ENCODE data around the gene CABP4.
"Not testable (repeated sequence)": the region's sequence is repeated elsewhere in the genome, so short reads cannot be mapped to it uniquely, and the experiment has no call there.

CABP4 gene

DNA sequence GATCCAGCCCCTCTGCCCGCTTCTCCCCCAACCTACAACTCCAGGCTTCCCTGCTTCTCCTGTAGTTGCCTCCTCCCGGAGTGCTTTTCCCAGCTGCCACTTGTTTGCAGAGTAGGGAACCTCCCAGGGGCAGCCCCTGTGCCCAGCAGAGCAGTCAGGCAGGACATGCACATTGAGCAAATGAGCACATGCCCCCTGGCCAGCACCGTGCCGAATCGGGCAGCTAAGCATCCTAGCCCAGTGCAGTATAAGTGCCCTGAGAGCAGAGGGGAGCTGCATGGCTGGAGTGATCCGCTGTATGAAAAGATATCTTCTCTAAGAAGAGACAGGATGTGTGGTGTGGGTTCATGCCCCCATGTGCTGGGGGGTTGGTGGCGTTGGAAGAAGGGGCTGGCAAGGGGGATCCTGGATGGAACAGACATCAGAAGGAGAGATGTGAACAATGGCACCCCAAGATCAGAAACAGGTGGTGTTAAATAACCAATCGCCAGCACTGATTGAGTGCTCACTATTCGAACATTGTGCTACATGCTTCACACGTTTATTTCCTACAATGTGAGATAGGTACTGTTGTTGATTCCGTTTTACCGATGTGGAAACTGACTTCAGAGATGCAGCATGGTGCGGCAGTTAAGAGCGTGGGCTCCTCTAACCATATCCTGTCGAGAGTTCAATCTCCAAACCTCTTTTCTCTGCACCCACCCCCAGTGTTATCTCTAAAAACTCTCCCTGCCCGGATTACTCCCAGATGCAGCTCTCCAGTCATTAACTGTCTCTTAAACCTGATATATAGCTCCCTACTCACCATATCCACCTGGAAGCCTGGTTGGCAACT is 28.9 kb downstream of the CABP4 start:
- no peak for DNase-seq

DNA sequence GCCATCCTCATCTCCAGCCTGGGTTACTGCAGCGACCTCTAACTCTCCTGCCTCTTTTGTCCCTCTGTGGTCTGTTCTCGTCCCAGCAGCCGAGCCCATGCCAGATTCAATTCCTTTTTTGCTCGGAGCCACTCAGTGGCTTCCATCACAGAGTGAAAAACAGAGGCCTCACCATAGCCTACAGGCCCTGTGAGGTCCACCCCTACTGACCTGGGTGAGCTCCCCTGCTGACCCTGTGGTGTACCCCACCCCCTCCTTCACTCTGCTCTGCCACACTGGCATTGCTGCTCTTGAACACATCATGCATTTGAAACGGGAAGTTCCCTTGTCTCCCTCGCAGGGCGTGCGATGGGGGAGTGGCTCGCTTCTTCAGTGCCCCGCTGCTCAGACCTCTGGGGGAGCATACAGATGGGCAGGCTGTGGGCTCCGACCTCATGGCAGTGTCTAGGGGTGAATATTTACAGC is 29.7 kb downstream of the CABP4 start:
- DNase-seq: no peak

DNA sequence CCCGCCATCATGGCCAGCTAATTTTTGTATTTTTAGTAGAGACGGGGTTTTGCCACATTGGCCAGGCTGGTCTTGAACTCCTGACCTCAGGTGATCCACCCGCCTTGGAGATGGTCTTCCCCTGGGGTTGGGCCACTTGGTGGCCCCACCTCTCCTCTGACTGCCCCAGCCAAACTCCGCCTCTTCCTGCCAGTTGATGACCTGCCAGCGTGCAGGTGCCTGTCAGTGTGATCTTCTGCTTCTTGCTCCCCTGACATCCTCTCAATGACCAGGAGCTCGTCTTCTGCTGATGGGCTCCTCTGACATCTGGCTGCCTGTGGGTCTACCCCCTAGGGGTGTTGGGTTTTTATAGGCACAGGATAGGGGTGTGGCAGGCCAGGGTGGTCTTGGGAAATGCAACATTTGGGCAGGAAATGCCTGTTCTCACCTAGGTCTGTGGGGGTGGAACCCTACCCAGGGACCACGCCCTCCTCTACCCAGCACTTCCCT is 30.8 kb downstream of the CABP4 start:
- DNase-seq: not testable (repeated sequence)

DNA sequence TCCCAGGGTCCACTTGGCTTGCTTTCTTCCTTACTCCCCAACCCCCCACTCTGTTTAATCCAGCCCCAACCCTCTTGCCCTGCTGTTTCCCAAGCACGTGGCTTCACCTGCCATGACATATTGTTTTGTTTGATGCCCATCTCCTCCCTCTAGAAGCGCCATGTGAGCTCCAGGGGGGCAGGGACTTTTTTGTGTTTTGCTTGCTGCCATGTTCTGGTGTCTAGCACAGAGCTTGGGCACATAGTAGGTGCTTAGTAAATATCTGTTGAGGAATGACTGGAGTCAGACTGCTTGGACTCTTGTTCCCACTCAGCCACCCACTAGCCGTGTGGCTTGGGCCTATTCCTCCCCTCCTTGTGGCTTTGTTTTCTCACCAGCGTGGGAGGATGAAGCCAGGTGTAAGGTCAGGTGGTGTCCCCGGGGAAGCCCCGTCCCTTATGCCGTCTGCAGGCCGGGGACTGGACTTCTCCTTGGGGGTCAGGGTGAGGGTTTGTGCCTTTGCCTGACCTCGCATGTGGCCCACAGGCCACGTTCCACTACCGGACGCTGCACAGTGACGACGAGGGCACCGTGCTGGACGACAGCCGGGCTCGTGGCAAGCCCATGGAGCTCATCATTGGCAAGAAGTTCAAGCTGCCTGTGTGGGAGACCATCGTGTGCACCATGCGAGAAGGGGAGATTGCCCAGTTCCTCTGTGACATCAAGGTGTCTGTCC is 31.5 kb downstream of the CABP4 start:
- DNase-seq: no peak

DNA sequence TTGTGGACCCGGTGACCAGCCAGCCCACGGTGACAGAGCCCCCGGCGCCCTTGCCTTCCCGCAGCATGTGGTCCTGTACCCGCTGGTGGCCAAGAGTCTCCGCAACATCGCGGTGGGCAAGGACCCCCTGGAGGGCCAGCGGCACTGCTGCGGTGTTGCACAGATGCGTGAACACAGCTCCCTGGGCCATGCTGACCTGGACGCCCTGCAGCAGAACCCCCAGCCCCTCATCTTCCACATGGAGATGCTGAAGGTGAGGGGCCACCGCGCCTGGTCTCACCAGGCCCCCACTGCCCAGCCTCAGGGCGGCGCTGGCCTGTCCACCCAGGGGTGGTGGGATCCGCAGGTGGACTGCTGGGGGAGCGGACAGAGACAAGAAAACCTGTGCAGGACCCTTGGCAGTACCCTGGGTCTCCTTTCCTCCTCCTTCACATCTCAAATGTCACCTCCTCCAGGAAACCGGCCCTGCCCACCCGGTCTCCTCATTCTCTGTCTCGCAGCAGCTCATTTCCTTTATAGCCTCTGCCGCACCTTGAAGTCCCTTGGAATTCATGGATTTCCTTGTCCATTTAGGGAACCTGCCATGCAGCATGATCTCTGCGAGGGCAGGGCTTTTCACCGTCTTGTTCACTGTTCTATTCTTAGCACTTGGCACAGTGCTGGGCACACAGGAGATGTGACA is 34.2 kb downstream of the CABP4 start:
- DNase-seq: no peak

DNA sequence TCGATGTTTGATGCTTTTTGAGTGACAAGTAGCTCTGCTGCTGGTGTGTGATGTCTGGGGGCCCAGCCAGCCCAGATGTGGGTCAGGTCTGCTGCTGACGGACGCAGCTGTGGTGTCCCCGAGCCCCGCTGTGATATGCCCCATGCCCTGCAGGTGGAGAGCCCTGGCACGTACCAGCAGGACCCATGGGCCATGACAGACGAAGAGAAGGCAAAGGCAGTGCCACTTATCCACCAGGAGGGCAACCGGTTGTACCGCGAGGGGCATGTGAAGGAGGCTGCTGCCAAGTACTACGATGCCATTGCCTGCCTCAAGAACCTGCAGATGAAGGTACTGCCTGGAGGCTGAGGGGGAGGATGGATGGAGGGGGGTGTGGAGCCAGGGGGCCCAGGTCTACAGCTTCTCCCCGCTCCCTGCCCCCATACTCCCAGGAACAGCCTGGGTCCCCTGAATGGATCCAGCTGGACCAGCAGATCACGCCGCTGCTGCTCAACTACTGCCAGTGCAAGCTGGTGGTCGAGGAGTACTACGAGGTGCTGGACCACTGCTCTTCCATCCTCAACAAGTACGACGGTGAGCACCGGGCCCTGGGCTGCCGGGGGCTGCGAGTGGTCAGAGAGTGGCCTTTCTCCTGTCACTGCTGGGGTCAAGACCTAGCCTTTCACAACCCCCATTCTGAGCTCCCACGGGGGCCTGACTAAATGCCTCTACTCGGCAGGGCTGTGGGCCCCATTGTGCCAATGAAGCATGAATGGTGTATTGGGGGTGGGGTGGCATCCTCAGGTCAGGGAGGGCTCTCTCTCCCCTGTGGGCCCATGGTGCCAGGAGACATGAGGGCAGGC is 35.0 kb downstream of the CABP4 start:
- no peak for DNase-seq

DNA sequence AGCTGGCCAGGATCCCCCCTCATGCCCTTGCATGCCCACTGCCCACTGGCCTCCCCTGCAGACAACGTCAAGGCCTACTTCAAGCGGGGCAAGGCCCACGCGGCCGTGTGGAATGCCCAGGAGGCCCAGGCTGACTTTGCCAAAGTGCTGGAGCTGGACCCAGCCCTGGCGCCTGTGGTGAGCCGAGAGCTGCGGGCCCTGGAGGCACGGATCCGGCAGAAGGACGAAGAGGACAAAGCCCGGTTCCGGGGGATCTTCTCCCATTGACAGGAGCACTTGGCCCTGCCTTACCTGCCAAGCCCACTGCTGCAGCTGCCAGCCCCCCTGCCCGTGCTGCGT is 35.5 kb downstream of the CABP4 start:
- no peak for DNase-seq

DNA sequence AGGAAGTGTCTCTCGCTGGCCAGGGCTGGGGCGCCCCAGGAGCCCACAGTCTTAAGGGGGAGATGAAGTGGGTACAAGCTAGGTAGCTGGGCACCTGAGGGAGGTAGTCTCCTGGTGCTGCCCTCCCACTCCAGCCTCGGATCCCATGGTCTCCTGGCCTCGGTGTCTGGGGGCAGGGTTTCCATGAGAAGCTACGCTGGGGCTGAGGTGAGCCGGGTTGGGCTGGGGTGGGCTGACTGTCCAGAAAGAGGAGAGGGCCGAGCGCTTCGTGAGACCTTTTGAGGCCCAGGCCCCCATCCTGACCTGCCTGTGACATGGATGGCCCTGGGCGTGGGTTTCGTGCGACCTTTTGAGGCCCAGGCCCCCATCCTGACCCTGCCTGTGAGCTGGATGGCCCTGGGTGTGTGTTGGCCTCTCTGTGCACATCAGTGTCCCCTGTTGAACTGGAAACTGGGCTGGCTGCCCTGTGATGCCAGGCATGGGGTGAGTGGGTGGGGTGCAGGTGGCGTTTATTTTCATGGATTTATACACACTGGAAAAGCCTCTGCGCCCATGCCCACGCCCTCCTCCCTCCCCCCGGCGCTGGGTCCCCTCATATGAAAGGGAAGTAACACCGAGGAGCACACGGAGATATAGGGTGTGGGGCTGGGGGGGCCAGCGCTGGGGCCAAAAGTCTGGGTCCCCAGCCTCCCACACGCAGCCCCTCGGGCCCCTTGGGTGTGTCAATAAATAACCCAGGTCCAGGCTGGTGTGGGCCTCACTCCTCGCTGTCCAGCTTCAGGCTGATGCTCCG is 36.3 kb downstream of the CABP4 start:
- DNase-seq: no peak

DNA sequence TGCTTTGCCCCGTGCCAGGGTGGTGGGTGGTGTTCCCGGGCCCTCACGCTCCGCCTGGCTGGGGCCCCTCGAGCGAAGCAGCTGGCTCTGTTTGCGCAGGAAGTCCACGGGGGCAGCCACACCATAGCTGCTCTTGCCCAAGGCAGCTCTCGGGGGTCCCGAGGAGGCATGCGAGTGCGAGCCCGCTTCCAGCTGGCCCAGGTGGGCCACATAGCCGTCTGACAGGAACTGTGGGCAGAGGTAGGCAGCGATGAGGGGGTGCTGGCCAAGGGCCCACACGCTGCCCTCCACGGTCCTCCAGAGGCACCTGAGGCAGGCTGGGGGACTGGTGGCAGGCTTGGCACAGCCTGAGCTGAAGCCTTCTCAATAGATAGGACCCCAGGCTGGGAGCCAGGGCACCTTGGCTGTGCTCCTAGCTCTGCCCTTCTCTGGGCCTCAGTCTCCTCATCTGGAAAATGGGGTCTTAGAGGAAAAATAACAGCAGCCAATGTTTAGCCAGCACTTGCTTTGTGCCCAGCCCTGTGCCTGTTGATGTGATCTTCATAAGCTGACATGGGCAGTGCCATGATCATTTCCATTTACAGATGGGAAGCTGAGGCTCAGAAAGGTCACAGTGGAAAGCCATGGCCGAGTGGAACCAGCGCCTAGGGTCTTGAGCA is 37.0 kb downstream of the CABP4 start:
- no peak for DNase-seq

DNA sequence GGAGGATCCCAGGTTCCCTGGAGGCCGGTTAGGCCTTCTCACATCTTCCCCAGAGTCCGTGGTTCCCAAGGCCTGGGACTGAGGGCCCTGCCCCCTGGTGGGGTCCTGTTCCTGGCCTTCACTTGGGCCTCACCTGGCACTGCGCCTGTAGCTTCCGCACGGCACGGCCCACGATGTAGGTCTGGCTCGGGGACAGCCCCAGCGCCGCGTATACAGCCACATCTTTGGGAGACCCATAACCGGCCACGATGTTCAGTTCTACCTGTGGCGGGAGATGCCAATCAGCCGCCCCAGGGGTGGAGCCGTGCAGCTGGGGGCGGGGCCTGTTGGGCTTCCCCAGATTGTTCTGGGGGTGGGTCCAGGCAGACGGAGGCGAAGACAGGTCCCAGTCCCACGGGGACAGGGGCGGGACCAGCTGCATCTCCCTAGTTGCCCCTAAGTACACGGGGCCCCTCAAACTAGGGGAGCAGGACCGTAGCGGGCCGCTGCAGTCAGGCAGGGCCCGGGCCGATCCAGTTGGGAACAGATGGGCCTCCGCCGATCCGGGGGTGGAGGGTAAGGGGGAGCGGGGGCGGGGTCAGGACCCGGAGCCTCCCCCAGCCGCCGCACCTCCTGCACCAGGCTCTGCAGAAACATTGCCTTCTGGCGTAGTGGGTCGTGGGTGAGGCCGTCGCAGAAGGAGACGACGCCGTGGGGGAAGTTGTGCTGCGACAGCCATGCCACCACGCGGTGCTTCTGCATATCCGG is 37.8 kb downstream of the CABP4 start:
- no peak for DNase-seq

DNA sequence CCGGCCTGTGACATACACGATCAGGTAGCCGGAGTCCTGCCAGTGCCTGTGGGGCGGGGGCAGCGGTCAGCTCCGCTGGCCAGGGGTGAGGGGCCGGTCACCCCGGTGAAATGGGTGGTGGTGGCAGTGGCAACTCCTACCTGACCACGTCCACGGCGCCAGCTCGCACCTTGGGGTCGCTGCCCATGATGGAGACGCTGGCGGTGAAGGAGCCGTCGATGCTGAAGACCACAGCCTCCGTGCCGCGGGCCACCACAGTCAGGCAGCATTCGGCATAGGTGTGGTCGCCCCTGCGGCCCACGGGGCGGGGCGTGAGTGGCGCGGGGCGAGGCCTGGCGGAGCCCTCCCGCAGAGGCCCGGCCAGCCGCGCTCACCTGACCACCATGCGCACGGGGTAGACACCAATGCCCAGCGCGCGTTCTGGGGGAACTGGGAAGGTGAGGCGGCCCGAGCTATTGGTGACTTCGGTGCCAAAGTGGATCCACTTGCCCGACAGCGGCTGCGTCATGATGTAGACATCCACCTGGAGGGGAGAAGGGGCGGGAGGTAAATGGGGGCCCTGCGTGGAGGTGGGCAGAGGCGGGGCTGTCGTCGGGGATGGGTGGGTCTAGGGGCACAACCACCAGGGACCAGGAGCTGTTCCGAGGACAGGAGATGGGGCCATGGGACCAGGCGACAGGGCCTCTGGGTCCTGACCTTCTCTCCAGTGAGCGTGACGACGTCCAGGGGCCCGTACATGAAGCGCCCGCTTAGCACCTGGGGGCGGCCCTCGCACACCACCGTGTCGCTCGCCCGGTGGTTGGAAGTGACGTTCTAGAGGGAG is 38.6 kb downstream of the CABP4 start:
- DNase-seq: no peak

DNA sequence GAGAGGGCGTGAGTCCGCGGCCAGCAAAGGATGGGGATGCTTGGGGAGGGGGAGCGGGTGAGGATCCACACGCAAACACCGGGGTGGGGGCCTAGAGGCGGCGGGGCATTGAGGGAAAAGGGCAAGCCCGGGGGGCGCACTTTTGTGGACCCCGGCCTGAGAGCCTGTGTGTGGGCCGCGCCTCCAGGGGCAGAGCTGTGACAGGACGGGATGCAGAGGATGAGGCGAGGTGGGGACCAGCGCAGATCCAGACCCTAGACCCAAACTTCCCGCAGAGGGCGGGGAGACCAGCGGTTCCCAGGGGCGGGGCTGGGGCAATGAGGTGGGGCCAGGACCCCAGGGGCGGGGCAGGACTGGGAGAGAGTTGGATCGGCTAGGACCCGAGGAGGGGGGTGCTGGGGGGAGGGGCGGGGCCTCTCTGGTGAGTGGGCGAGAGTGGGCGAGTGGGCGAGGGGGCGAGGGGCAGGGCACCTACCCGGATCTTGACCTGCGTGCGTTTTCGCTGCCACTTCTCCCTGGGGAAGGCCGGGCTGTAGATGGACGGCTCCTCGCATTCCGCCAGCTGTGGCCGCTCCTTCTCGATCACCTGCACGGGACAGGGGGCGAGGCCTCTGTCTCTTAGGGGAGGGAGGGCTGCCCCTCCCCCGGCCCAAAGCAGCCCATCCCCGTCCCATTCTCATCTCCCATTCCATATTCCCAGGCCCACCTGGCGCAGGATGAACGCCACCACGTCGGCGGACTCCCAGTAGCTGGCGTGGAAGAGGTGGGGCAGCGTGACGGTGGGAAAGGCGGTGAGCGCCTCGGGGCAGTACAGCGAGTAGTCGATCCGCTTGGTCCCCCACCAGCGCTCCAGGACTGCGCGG is 39.4 kb downstream of the CABP4 start:
- DNase-seq: no peak

DNA sequence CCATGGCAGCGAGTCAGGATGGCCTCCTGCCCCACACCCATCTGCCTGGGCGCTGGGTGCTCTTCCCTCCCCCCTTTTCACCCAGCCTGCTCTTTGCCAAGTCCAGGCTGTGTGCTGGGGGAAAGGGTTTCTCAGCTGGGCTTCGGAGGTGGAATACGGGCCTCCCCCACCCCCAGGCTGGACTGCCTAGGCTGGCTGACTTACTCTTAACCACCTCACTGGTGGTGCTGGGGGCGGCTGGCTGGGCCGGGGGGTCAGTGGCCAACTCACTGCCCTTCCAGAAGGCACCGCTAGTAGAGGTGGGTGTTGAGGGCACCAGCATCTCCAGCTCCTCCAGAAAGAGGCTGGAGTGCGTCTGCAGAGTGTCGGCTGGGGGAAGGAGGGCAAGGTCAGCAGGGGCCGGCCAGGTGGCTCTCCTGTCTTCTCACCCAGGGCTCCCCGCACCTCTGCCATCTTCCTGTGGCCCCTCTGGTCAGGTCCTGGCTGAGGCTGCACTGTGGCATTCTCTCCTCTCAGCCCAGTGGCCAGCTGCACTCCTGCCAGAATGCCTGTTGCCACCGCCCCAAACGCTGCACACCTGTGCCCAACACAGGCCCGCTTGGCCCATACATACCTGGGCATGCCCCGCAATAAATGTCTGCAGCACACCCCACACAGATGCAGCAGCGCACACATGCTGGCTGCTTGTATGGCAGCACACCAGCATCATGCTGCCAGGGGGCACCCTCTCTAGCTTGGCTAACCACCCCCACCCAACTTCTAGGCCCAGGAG is 40.3 kb downstream of the CABP4 start:
- DNase-seq: no peak

DNA sequence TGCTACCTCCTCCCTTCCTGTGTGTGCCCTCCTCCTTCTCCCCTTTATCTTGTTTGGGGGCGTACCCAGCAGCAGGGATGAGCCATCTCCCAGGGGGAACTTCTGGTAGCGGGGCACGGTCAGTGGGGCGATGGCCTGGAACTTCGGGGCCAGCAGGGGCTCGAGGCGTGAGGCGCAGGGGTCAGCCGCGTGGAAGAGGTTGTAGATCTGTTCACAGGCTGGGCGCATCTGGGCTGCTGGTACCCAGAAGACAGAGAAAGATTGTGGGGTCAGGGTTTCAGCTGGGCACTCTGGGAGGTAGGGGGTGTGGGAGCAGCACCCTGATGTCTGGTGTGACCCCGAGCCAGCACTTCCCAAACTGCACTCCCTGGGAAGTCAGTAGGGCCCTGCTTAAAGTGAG is 41.0 kb downstream of the CABP4 start:
- DNase-seq: no peak

DNA sequence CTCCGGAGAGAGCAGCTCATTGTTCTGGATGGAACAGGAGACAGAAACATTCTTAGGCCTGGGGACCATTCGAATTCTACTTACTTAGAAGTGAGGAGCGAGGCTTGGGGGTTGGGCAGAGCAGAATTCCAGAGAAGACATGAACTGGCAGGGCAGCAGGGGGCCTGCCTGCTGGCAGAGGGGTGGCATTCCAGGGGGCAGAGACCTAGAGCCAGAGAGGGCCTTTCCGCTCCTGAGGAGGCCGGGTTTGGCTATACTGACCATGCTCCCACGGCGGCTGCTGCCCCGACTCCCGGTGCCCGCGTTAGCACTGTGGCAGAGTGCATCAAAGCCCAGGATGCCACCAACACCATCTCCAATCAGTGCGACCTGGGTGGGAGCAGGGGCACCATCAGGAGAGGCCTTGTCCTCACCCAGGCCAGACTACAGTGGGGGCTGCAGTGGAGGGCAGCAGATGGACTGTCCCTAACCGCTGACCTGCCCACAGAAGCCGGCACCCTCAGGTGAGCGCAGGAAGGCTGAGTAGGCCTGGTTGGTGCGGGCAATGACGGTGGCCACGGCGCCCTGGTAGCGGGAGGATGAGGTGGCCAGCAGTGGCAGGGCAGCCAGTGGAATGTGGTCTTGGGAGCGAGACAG is 42.6 kb downstream of the CABP4 start:
- DNase-seq: no peak

DNA sequence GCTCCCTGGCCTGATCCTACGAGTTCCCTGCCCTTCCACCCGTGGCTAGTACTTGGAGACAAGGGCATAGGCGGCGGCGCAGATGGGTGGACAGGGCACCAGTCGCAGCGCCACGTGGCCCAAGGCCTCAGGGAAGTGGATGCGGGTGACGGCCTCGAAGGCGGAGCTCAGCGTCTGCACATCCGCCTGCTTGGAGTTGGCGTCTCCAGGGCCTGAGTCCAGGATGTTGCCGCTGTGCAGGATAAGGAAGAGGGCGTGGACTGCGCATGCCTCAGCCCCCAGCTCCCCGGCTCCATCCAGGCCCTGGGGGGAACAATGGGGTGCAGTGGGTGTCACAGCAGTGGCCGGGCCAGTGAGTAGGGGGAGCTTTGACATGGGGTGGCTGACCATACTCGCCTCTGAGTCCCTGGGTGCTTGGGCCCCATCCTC is 43.4 kb downstream of the CABP4 start:
- DNase-seq: no peak

DNA sequence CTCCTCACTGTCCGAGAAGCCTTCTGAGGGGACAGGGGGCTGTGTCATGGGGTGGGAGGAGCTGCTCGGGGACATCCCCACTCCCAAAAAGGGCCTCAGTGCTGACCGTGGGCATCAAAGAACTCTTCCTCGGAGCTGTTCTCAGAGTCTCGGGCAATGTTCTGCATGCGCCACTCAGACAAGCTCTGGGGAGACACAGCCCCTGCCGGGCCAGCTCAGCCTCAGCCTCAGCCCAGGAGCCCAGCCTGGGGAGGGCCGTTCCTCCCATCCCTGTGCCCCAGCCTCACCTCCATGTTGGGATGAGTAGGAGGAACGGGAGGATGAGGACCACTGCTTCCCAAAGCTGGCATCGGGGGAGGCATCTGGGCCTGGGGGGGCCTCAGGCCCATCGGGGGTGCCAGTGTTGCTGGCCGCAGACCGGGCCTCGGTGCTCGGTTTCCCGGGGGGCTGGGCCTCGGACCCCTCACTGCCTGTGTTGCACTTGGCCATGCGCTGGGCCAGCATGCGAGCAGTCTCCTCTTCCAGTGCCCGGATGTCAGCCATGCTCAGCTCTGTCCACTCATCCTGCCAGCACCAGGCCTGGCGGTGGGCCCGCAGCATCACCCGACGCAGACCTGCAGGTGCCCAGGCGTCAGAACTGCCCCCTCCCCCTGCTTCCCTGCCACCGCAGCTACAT is 44.8 kb downstream of the CABP4 start:
- DNase-seq: no peak

All from fibroblast of upper back skin (primary cell).